ENCODE data around the gene RASAL1.

The RASAL1 gene

DNA sequence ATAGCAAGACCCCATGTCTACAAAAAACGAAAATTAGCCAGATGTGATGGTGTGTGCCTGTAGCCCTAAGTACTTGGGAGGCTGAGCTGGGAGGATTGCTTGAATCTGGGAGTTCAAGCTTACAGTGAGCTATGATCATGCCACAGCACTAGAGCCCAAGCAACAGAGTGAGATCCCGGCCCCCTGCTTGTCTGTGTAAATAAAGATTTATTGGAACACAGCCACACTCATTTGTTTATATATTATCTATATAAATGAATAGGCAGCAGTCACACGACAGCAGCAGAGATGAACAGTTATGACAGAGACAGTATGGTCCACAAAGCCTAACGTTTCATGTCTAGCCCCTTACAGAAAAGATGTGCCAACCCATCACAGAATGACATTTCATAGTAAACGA lies 34.9 kb upstream of the RASAL1 start:
- TF ChIP-seq GATA2 (IDR thresholded peaks at IDR 0.05; ENCODE audit: low read depth, low read length) (no peak), GATA3 (IDR thresholded peaks at IDR 0.05; ENCODE audit: low read depth, low read length) (no peak)

DNA sequence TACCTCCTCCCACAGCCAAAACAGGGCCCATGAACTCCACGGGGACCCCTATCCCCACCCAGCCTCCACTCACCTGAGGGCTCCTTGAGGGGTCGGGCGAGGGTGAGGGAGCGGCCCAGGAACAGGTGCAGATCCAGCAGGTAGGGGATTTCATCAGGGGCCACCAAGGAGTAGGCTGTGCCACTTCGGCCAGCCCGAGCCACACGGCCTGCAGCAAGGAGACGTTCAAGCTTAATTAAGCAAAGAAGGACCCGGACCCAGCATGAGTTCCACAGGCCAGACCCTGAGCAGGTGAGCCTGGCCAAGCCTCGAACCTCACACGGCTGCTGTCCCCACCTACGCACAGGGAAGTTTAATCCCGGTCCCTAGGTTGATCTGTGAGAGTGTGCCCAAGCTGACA lies 34.1 kb upstream of the RASAL1 start:
- TF ChIP-seq GATA2 (IDR thresholded peaks at IDR 0.05; ENCODE audit: low read depth, low read length) (no peak), GATA3 (IDR thresholded peaks at IDR 0.05; ENCODE audit: low read depth, low read length) (no peak)

GRCh38 chr12:113167868-113168267 lies 32.3 kb upstream of the RASAL1 start:
- TF ChIP-seq GATA3 (IDR thresholded peaks at IDR 0.05; ENCODE audit: low read depth, low read length): no peak
- no peak for TF ChIP-seq GATA2 (IDR thresholded peaks at IDR 0.05; ENCODE audit: low read depth, low read length)

GRCh38 chr12:113165521-113166450 lies 30.2 kb upstream of the RASAL1 start:
- TF ChIP-seq GATA3 (IDR thresholded peaks at IDR 0.05; ENCODE audit: low read depth, low read length): no peak
- TF ChIP-seq GATA2 (IDR thresholded peaks at IDR 0.05; ENCODE audit: low read depth, low read length): no peak

GRCh38 chr12:113164014-113164413 lies 28.5 kb upstream of the RASAL1 start:
- TF ChIP-seq GATA3 (IDR thresholded peaks at IDR 0.05; ENCODE audit: low read depth, low read length): no peak
- no peak for TF ChIP-seq GATA2 (IDR thresholded peaks at IDR 0.05; ENCODE audit: low read depth, low read length)

DNA sequence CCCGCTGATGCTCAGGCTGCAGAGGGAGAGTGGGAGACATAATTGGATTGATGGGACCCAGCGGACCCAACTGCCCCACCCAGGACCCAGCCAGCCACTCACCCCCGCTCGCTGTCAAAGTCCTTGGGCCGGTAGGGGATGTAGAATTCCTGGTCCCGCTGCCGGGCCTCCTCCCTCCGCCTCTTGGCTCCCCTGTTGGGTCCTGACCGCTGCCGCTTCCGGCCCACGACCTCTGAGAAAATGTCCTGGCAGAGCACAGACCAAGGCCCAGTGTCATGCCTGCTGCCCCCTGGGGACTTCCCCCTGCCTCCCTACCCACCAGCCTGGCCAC lies 27.4 kb upstream of the RASAL1 start:
- TF ChIP-seq GATA3 (IDR thresholded peaks at IDR 0.05; ENCODE audit: low read depth, low read length): no peak
- TF ChIP-seq GATA2 (IDR thresholded peaks at IDR 0.05; ENCODE audit: low read depth, low read length): no peak

GRCh38 chr12:113162102-113163029 lies 26.8 kb upstream of the RASAL1 start:
- TF ChIP-seq GATA2 (IDR thresholded peaks at IDR 0.05; ENCODE audit: low read depth, low read length) (no peak), GATA3 (IDR thresholded peaks at IDR 0.05; ENCODE audit: low read depth, low read length) (no peak)

DNA sequence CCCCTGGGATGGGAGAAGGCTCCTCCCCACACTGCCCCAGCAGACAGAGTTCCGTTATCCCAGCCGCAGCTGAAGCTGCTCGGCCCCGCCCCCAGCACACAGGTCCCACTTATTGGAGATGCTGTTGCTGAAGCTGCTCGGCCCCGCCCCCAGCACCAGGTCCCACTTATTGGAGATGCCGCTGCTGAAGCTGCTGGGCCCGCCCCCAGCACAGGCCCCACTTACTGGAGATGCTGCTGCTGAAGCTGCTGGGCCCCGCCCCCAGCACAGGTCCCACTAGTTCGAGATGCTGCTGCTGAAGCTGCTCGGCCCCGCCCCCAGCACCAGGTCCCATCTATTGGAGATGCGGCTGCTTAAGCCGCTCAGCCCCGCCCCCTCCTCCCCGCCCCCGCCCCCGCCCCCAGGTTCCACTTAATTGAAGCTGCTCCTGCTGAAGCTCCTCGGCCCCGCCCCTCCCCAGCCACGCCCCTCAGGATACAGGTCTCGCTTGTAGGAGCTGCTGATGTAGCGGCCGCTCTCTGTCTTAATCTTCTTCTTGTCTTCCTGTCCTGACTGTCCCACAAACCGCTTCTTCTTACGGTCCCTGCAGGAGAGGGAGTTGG lies 26.0 kb upstream of the RASAL1 start:
- TF ChIP-seq GATA3 (IDR thresholded peaks at IDR 0.05; ENCODE audit: low read depth, low read length): no peak
- no peak for TF ChIP-seq GATA2 (IDR thresholded peaks at IDR 0.05; ENCODE audit: low read depth, low read length)

DNA sequence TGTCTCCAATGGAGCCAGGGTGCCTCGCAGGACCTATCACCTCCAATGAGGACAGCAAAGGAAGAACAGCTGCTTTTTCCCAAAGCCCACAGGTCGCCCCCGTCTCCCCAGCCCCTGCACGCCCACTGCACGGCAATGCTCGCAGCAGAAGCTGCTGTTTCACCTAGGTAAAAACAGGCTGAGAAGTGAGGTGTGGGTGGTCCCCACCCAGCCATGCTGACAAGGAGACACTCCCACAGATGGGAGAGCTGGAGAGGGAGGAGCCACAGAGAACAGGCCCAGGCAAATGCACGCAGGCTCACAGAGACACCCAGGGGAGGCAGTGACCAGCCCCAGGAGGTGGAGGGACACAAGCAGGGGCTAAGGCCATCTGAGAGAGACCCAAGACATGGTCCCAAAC lies 24.4 kb upstream of the RASAL1 start:
- TF ChIP-seq GATA2 (IDR thresholded peaks at IDR 0.05; ENCODE audit: low read depth, low read length): no peak
- no peak for TF ChIP-seq GATA3 (IDR thresholded peaks at IDR 0.05; ENCODE audit: low read depth, low read length)

DNA sequence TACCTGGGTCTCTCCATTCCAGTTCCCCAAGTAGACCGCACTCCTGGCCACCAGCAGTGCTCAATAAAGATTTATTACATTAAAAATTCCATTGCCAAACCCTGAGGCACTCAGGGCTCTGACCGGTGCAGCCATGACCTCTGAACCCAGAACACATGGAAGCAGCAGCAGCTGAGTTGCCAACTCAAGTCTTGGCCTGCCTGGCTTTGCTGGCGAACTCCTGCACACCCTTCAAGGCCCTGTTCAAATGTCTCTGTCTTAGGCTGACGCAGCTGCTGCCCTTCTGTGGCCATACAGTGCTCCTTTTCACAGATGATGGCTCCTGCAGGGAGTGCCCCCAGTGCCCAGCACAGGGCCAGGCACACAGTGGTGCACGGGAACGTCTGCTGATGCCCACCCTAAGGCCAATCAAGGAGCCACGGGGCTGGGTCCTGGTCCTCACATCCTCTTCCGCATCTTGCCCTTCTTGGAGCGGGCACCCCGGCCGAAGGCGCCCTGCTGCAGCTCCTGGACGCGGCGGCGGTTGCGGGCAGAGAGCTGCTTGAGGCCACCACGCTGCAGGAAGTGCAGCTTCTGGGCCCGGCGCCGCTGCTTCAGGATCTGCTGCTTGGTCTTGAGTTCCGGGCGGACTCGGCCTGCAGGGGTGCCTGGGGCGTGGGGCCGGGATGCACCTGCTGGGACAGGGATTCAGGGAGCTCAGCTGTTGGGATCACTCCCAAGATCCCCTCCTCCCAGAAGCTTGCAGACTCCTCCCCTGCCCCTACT lies 23.1 kb upstream of the RASAL1 start:
- TF ChIP-seq GATA3 (IDR thresholded peaks at IDR 0.05; ENCODE audit: low read depth, low read length) (no peak), GATA2 (IDR thresholded peaks at IDR 0.05; ENCODE audit: low read depth, low read length) (no peak)

DNA sequence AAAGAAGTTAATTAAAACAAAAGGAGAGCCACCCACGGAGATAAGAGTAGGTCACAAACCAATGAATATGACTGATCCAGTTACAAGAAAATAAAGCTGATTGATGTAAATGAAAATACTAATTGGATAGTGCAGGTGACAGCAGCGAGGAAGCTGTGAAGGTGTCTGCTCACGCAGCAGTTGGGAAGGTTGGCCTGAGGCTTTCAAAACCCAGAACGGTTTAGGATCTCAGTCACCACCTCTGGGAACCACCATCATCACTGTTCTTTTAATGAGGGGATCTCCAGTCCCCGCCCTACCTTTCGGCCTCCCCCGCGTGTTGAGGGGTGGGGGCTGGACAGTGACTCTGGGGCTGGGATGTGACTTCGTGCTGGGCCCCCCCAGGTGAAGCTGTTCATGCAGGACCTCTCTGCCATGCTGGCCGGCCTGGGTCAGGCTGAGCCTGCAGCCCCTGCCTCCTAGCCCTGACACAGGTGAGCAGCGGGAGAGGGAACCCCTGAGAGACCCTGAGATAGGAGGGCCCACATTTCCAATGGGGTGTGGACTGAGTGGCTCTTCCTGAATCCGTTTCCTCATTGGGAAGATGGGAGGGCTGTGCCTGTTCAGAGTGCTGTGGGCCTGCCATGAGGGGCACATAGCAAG lies 21.8 kb upstream of the RASAL1 start:
- TF ChIP-seq GATA2 (IDR thresholded peaks at IDR 0.05; ENCODE audit: low read depth, low read length) (no peak), GATA3 (IDR thresholded peaks at IDR 0.05; ENCODE audit: low read depth, low read length) (no peak)

DNA sequence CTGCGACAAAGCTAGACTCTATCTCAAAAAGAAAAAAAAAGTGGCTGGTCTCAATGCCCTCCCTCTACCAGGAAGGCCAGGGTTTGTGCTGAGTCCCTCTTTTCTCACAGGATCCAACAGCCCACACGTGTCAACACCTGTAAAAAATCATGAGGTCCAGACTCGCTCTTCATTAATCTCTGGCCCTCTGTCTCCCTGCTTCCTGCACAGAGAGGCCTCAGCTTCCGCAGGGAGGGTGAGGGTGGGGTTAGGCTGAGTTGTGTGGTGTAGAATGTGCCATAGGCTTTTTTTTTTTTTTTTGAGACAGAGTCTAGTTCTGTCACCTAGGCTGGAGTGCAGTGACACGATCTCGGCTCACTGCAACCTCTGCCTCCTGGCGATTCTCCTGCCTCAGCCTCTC lies 20.1 kb upstream of the RASAL1 start:
- TF ChIP-seq GATA2 (IDR thresholded peaks at IDR 0.05; ENCODE audit: low read depth, low read length): no peak
- TF ChIP-seq GATA3 (IDR thresholded peaks at IDR 0.05; ENCODE audit: low read depth, low read length): no peak

DNA sequence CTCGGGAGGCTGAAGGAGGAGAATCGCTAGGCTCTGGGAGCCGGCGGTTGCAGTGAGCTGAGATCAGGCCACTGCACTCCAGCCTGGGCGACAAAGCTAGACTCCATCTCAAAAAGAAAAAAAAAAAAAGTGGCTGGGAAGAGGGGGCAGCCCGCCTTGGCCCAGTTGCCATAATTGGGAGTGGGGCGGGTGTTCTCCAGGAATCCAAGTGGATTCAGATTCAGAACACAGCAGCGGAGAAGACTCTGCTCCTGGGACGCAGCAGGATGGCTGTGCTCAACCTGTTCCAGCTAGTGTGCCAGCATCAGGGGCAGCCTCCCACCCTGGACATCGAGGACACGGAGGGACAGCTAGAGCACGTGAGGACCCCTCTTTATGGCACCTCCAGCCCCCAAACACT lies 19.5 kb upstream of the RASAL1 start:
- no peak for TF ChIP-seq GATA2 (IDR thresholded peaks at IDR 0.05; ENCODE audit: low read depth, low read length)
- TF ChIP-seq GATA3 (IDR thresholded peaks at IDR 0.05; ENCODE audit: low read depth, low read length): no peak

All from SH-SY5Y (cell line).